ENCODE results near the gene PODNL1.
"Not testable (repeated sequence)": the region's sequence is repeated elsewhere in the genome, so short reads cannot be mapped to it uniquely, and the experiment has no call there.

- not testable (repeated sequence) for TF ChIP-seq CTCF (conservative IDR thresholded peaks at IDR 0.05 in 1 of 2, IDR thresholded peaks at IDR 0.05 in 1 of 2; ENCODE audit: low read depth in 1 of 2, low read length in 2 of 2); EZH2 (IDR thresholded peaks at IDR 0.05; ENCODE audit: low read length, missing control alignments)
Observed at GRCh38 chr19:13922118-13922517, 16.1 kb downstream of the PODNL1 start.

All from fibroblast of lung (primary cell).